ENCODE results near the gene MFF. TPM values are rescaled to one million over a fixed set of nuclear protein-coding genes. Genes with fewer than 3 reads are reported as not detected.

Gene MFF
- total RNA-seq, 6 donors from 2014 or later, result 47.6 to 103 (median 74.5) TPM

DNA sequence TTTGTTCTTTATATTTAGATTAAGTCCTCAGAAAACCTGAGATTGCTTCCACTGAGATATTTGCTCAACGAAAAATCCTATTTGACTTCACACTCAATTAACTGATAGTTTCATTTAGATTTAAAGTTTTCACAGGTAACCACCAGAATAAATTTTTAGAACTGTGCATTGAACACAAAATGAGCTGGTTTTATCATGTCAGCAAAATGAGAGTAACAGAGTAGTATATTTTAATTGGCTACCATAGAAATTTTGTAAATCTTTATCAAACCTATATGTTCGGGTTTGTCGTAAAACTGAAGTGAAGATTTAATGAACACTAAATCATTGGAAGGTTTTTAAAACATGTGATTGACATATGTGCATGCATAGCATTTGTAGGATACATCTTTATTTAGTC, 32.7 kb upstream of the MFF start:
- Histone ChIP-seq H3K36me3 (peaks cover 0 to 3% (median 0%) of the 10 kb centered on the region in 4 donors), H3K4me1 (no peaks in the 10 kb centered on the region), H3K27ac (no peak overlapping the region), H3K27me3 (no peaks in the 10 kb centered on the region), H3K9me3 (no peaks in the 10 kb centered on the region), H3K4me3 (no peak overlapping the region)
- DNase-seq (no peak), ATAC-seq (ENCODE audit: low FRiP score in 2 of 2) (no peak)
- WGBS, 2 donors, result 82 to 84% methylated on average over 3 of the region's 3 CpGs
- no peak for TF ChIP-seq EP300 (IDR thresholded peaks at IDR 0.05)
- TF ChIP-seq POLR2AphosphoS5 (IDR thresholded peaks at IDR 0.05), result no peak
- no peak for TF ChIP-seq POLR2A (IDR thresholded peaks at IDR 0.05)
- TF ChIP-seq, protein P1, sequence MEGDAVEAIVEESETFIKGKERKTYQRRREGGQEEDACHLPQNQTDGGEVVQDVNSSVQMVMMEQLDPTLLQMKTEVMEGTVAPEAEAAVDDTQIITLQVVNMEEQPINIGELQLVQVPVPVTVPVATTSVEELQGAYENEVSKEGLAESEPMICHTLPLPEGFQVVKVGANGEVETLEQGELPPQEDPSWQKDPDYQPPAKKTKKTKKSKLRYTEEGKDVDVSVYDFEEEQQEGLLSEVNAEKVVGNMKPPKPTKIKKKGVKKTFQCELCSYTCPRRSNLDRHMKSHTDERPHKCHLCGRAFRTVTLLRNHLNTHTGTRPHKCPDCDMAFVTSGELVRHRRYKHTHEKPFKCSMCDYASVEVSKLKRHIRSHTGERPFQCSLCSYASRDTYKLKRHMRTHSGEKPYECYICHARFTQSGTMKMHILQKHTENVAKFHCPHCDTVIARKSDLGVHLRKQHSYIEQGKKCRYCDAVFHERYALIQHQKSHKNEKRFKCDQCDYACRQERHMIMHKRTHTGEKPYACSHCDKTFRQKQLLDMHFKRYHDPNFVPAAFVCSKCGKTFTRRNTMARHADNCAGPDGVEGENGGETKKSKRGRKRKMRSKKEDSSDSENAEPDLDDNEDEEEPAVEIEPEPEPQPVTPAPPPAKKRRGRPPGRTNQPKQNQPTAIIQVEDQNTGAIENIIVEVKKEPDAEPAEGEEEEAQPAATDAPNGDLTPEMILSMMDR (IDR thresholded peaks at IDR 0.05), result no peak

DNA sequence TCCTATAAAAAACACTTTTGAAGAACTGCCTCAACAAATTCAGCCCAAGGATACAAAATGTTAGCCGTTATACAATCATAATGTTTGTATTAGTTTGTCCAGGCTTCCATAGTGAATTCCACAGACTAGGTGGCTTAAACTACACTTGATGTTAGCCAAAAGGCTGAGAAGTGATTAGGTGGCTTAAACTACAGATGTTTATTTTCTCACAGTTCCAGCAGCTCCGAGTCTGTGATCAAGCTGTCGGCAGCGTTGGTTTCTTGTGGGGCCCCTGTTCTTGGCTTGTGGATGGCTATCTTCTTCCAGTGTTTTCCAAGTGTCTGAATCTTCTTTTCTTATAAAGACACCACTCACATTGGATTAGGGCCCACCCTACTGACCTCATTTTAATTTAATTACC, 31.5 kb upstream of the MFF start:
- no peaks in the 10 kb centered on the region for H3K9me3 ChIP-seq
- no peak for DNase-seq
- TF ChIP-seq EP300 (IDR thresholded peaks at IDR 0.05), result no peak
- no peak for TF ChIP-seq POLR2AphosphoS5 (IDR thresholded peaks at IDR 0.05)
- TF ChIP-seq POLR2A (IDR thresholded peaks at IDR 0.05), result no peak
- TF ChIP-seq, protein P1 (IDR thresholded peaks at IDR 0.05), result no peak
- no peak overlapping the region for H3K27ac ChIP-seq
- no peaks in the 10 kb centered on the region for H3K27me3 ChIP-seq
- no peak overlapping the region for H3K4me3 ChIP-seq
- H3K36me3 ChIP-seq, result peaks cover 0 to 6% (median 2%) of the 10 kb centered on the region in 4 donors
- H3K4me1 ChIP-seq, result no peaks in the 10 kb centered on the region
- WGBS, 2 donors, result 67 to 79% methylated on average over 4 of the region's 4 CpGs
- no peak for ATAC-seq (ENCODE audit: low FRiP score in 2 of 2)

DNA sequence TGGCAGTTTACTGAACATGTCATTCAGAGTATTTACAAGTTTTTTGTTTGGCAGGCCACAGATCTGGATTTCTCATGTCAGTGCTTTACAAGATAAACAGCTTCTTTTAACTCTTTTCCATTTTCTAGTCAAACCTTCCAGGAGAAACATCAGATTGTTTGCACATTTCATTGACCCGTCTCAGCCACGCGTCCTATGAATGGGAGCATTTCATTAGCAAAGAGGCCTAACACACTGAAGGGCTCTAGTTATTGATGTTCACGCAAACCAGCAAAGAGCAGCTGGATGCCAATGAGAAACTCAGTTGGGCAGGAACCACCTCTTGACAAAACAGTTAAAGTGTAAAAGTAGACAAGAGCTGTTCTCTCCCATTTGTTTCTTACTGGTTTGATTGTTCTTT, 29.2 kb upstream of the MFF start:
- Histone ChIP-seq H3K4me3 (no peak overlapping the region), H3K36me3 (peaks cover 0 to 6% (median 0%) of the 10 kb centered on the region in 4 donors), H3K9me3 (no peaks in the 10 kb centered on the region), H3K27me3 (no peaks in the 10 kb centered on the region), H3K27ac (no peak overlapping the region), H3K4me1 (no peaks in the 10 kb centered on the region)
- TF ChIP-seq, protein P1 (IDR thresholded peaks at IDR 0.05), result no peak
- TF ChIP-seq POLR2A (IDR thresholded peaks at IDR 0.05) (no peak), POLR2AphosphoS5 (IDR thresholded peaks at IDR 0.05) (no peak), EP300 (IDR thresholded peaks at IDR 0.05) (no peak)
- ATAC-seq (ENCODE audit: low FRiP score in 2 of 2), result no peak
- WGBS, 2 donors, result 84 to 91% methylated on average over 4 of the region's 4 CpGs
- DNase-seq, result no peak

DNA sequence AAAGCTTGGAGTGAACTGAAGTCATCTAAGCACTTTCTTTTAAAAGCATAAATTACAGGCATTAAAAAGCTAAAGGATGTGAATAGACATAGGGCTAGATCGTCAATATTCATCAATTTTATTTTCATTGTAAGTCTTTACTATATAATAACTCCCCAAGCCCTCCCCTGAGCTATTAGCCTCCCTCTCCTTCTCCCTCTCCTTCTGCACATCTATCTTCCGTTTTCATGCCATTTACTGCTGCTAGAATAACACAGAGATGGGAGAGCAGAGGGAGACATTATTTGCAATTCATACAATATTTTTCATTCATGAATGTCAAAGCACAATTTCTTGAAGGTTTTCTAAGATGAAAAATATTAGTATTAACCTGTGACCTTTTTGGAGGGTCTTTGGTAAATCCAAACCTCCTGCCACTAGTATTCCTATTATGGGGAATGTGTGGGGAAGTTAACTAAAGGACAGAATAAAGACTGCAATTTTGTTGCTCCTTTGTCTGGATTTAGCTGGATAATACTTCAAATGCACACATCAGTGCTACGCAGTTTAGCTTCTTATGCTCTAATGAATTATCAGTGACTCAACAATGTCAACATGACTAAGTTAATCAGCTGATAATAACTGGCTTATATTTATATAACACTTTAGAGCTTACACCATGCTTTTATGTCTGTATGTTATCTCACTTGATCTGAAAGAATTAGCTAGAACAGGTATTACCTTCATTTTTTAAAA, 28.2 kb upstream of the MFF start:
- ATAC-seq (ENCODE audit: low FRiP score in 2 of 2), result no peak
- H3K27me3 ChIP-seq, result no peaks in the 10 kb centered on the region
- no peaks in the 10 kb centered on the region for H3K9me3 ChIP-seq
- WGBS, 2 donors, result 71 to 77% methylated on average over 3 of the region's 3 CpGs
- no peak overlapping the region for H3K4me3 ChIP-seq
- TF ChIP-seq, protein P1 (IDR thresholded peaks at IDR 0.05), result no peak
- no peak for TF ChIP-seq EP300 (IDR thresholded peaks at IDR 0.05)
- TF ChIP-seq POLR2AphosphoS5 (IDR thresholded peaks at IDR 0.05), result no peak
- no peak for TF ChIP-seq POLR2A (IDR thresholded peaks at IDR 0.05)
- peaks cover 0 to 6% (median 0%) of the 10 kb centered on the region in 4 donors for H3K36me3 ChIP-seq
- H3K4me1 ChIP-seq, result no peaks in the 10 kb centered on the region
- no peak overlapping the region for H3K27ac ChIP-seq
- DNase-seq, result no peak

DNA sequence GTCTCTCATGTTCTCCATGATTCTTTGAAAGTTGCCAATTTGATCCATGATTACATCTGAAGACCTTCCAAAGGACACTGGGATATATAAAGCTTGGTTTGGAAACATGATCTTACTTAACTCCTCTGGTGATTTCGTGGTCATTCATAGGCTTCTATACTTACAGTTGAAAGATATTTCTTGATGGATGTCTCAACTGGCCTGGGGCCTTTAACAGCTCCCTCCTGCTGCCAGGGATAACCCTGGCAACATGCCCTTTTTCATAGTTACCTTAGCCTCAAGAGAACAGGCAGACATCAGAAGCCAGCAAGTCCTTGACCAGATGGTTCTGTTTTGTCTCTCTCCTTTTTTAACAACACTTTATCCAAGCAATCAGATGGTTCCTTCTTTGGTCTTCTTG, 23.5 kb upstream of the MFF start:
- Histone ChIP-seq H3K4me3 (no peak overlapping the region), H3K9me3 (no peaks in the 10 kb centered on the region), H3K4me1 (no peaks in the 10 kb centered on the region), H3K36me3 (peaks cover 0 to 6% (median 1%) of the 10 kb centered on the region in 4 donors), H3K27me3 (no peaks in the 10 kb centered on the region), H3K27ac (no peak overlapping the region)
- no peak for DNase-seq
- TF ChIP-seq, protein P1 (IDR thresholded peaks at IDR 0.05), result no peak
- TF ChIP-seq EP300 (IDR thresholded peaks at IDR 0.05), result no peak
- TF ChIP-seq POLR2A (IDR thresholded peaks at IDR 0.05), result no peak
- TF ChIP-seq POLR2AphosphoS5 (IDR thresholded peaks at IDR 0.05), result no peak
- ATAC-seq (ENCODE audit: low FRiP score in 2 of 2), result no peak
- WGBS, 2 donors, result 77 to 91% methylated on average over 1 of the region's 1 CpG

All from upper lobe of left lung (tissue), 6 donors.